Raji (cell line): ENCODE measurements around the gene CSTF2T.

Source experiments
- POLR2A ChIP-seq: IDR thresholded peaks from 2 replicates; pipeline ENCODE4 v1.6.1; 2011; ENCODE audit warnings: low read depth, low read length, control low read depth; ENCODE audit not compliant: insufficient read depth

The CSTF2T gene

DNA sequence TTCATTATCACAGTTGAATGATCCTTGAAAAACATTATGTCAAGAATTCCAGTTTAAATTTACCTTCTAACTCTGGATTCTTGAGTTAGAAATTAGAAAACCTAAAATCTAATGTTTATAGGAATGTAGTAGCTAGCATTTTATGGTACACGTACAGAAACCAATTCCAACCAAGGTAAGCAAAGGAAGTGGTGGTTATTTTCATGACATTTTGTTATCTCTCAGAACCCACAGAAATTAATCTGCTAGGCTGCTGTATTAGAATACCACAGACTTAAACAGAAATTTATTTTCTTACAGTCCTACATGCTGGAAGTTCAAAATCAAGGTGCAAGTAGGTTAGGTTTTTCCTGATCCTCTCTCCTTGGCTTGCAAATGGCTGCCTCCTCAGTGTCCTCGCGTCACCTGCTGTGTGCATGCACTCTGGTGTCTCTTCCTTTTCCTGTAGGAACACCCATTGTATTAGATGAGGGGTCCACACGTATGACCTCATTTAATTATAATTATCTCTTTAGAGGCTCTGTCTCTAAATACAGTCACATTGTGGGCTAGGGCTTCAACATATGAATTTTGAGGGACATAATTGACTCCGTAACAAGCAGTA is 8.5 kb upstream of the CSTF2T start:
- TF ChIP-seq POLR2A = no peak

DNA sequence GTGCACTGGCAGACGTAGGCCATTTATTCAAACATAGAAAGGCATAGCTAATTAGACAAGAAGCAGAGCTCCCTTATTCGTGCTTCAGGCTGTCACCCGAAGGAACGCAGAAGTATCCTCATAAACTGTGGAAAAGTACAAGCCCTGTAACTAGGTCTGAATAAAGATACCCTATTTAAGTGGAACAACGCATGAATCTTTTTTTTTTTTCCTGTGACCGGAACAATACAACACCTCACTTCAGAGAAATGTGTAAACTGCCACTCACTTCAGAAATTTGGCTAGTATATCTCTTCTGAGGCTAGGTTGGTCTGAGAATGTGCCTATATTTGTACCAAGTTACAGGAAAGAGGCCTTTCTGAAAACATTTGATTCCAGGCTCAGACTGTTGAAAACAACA is 8.0 kb upstream of the CSTF2T start:
- no peak for TF ChIP-seq POLR2A

GRCh38 chr10:51706225-51706624 is 6.8 kb upstream of the CSTF2T start:
- no peak for TF ChIP-seq POLR2A

- TF ChIP-seq POLR2A = no peak
Observed at GRCh38 chr10:51705774-51706173, 6.4 kb upstream of the CSTF2T start.

- TF ChIP-seq POLR2A = no peak
Observed at GRCh38 chr10:51700228-51700817, 928 bp upstream of the CSTF2T start.

DNA sequence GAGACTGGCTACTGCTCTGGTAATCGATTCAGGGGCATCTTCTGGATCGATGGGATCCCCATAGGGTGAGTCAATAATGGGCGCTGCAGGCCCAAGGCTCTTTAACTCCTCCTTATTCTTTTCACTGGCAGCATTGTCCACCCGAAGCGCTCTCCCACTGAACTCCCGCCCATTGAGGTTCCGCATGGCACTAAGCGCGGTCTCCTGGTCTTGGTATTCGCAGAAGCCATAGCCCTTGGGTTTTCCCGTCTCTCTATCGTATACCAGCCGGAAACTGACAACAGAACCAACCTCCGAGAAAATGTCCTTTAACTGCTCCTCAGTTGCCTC is 285 bp downstream of the CSTF2T start:
- no peak for TF ChIP-seq POLR2A

- TF ChIP-seq POLR2A = no peak
Observed at GRCh38 chr10:51698473-51699063, 827 bp downstream of the CSTF2T start.

GRCh38 chr10:51696251-51696650 is 3.1 kb downstream of the CSTF2T start:
- TF ChIP-seq POLR2A = no peak

- TF ChIP-seq POLR2A = no peak
Observed at GRCh38 chr10:51694086-51694768, 5.2 kb downstream of the CSTF2T start.

DNA sequence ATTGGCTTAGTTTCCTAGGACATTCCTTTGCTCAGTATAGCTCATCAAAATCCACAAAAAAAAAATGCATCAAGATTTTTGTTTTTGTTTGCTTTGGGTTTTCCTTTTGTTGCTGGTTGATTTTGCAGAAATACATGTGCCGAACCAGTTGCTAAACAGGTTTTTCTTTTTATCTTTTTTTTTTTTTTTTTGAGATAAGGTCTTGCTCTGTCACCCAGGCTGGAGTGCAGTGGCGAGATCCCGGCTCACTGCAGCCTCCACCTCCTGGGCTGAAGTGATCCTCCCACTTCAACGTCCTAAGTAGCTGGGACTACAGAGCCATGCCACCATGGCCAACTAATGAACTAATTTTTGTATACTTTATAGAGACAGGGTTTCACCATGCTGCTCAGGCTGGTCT is 8.3 kb downstream of the CSTF2T start:
- no peak for TF ChIP-seq POLR2A

DNA sequence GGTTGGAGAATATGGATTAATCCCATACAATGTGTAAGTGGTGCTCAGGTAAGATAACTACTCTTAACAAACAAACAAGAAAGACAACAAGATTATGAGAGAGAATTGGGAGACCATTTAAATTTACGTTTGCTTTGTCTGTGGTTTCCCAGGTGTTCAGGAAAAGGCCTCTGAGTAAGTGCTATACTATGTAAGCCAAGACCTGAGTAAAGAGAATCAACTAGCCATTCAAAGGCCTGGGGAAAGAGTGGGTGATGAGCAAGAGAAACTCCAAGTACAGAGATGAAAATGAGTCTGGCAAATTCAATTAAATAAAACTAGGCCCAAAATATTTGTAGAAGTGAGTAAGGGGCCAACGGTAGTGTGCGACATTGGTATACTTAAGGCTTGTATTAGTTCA is 9.9 kb downstream of the CSTF2T start:
- TF ChIP-seq POLR2A = no peak

- TF ChIP-seq POLR2A = no peak
Observed at GRCh38 chr10:51687296-51687695, 12.1 kb downstream of the CSTF2T start.

DNA sequence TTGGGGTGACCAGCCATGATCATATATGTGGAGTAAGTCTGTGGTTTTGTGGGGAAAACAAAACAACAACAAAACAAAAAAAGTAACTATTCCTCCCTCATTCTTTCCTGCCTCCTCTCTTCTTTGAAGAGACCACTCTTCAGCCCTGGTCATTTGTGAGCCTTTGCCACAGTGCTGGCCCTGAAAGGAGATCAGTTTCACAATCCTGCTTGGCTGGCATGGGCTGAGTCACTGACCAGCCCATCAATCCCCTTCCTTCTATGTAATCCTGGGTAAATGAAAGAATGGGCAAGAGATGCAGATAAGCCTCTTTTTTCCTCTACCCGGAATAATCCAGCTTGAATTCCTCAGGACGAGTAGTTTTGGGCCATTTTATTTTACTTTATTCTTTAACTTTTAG is 13.6 kb downstream of the CSTF2T start:
- no peak for TF ChIP-seq POLR2A

- no peak for TF ChIP-seq POLR2A
Observed at GRCh38 chr10:51683031-51683691, 16.2 kb downstream of the CSTF2T start.

DNA sequence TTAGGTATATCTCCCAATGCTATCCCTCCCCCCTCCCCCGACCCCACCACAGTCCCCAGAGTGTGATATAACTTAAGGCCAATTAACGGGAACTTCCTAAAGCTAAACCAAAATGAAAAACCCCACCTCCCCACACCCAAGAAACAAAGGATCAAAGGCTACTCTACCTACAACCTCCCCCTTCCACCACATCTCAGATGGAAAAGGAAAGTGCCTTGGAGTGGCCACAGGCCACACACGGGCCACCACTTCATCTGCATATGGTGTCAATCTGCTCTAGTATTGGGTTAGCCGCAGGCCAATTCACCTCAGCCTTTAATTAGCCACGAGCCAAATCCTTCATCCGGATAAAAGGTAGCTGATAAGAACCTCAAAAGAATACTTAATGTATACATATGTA is 19.6 kb downstream of the CSTF2T start:
- no peak for TF ChIP-seq POLR2A

DNA sequence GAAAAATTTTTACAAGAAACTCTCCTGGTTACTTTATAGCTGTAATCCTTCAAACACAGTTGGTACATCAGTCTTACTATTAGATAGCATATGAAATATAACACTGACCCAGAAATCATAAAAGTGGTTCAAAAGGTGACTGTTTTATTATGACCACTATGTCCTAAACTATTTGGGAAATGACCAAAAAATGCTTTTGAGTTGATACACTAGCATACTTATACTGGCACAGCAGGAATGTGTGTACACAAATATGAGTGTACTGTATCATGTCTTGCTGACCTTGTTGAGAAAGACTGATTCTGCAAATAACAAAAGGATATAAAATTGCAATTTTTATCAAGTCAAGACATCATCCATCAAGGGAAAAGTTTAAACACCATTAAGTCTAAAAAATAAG is 24.3 kb downstream of the CSTF2T start:
- no peak for TF ChIP-seq POLR2A

- TF ChIP-seq POLR2A = no peak
Observed at GRCh38 chr10:51672039-51672535, 27.3 kb downstream of the CSTF2T start.
